ENCODE results near the gene CPEB2.

DNA sequence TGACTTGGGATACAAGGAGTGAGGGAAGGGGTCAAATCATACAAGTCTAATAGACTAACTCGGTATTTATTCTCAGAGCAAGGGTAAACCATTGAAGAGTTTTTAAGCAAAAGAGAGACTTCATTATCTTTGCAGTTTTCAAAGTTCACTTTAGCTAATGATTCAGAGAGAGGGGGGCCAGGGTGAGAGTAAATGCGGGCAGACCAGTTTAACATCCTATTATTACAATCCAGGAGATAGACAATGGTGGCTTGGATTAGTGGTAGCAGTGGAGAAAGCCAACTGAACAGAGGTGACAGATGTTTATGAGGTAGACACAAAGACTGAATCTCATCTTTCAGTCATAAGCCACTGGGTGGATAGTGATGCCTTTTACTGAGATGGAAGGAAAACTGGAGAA is 57.9 kb downstream of the CPEB2 start:
- TF ChIP-seq, protein P1, sequence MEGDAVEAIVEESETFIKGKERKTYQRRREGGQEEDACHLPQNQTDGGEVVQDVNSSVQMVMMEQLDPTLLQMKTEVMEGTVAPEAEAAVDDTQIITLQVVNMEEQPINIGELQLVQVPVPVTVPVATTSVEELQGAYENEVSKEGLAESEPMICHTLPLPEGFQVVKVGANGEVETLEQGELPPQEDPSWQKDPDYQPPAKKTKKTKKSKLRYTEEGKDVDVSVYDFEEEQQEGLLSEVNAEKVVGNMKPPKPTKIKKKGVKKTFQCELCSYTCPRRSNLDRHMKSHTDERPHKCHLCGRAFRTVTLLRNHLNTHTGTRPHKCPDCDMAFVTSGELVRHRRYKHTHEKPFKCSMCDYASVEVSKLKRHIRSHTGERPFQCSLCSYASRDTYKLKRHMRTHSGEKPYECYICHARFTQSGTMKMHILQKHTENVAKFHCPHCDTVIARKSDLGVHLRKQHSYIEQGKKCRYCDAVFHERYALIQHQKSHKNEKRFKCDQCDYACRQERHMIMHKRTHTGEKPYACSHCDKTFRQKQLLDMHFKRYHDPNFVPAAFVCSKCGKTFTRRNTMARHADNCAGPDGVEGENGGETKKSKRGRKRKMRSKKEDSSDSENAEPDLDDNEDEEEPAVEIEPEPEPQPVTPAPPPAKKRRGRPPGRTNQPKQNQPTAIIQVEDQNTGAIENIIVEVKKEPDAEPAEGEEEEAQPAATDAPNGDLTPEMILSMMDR (IDR thresholded peaks at IDR 0.05), result no peak
- no peak for TF ChIP-seq POLR2A (IDR thresholded peaks at IDR 0.05)
